Panc1 (cell line): ENCODE data around the gene PFN1. TPM values are rescaled to one million over a fixed set of nuclear protein-coding genes. Genes with fewer than 3 reads are reported as not detected.

Experiments
- ATAC-seq: fragments of 200-7000 bp; cut with Tn5 transposase; 2 replicates; pipeline ENCODE4 v1.9.1; 2020; ENCODE audit warnings: mild to moderate bottlenecking, moderate library complexity
- BruUV-seq: library from RNA; stranded (reverse); fragments of 400-500 nt; replicated peaks from 2 replicates; lab custom pipeline; 2021; lab: Mats Ljungman, UMichigan
- CTCF ChIA-PET: fragments of 300-600 bp; sonication (Branson Sonifier 250); formaldehyde crosslinking; loops from one replicate; lab custom pipeline; 2022; ENCODE audit warnings: antibody characterized with exemption; lab: Charles Lee
- POLR2A ChIA-PET: fragments of 300-600 bp; sonication (Branson Sonifier 250); formaldehyde crosslinking; loops from one replicate; lab custom pipeline; 2022; ENCODE audit warnings: antibody characterized with exemption; lab: Charles Lee
- DNase-seq: peaks from one replicate; pipeline ENCODE4 v3.0.0-alpha.2; 2010; ENCODE audit warnings: low read depth, low spot score
- H3K27ac ChIP-seq: 2 replicates; pipeline ENCODE4 v1.5.1; 2011; ENCODE audit warnings: mild to moderate bottlenecking, low read length, inconsistent platforms
- H3K27me3 ChIP-seq: fragments of 200-500 bp; sonication (Bioruptor generic); 2 replicates; pipeline ENCODE4 v1.6.0; 2014; ENCODE audit warnings: low read length, inconsistent platforms; ENCODE audit not compliant: control insufficient read depth, insufficient read depth
- H3K36me3 ChIP-seq: fragments of 200-500 bp; sonication (Bioruptor generic); 2 replicates; pipeline ENCODE4 v1.5.1; 2014; ENCODE audit warnings: inconsistent platforms, mild to moderate bottlenecking, low read length, moderate library complexity; ENCODE audit not compliant: control insufficient read depth, insufficient read depth
- H3K4me1 ChIP-seq: 2 replicates; pipeline ENCODE4 v1.5.1; 2011; ENCODE audit warnings: inconsistent platforms, mild to moderate bottlenecking, low read length, moderate library complexity; ENCODE audit not compliant: control insufficient read depth, insufficient read depth
- H3K4me3 ChIP-seq, 2 experiments: 2 replicates each; pipeline ENCODE4 v1.5.1; 2011 to 2012; ENCODE audit warnings: low read depth in 2 of 2, low read length in 2 of 2, mild to moderate bottlenecking in 2 of 2, inconsistent platforms in 1 of 2, moderate library complexity in 1 of 2
- H3K9me3 ChIP-seq: fragments of 200-500 bp; sonication (Bioruptor generic); 2 replicates; pipeline ENCODE4 v1.5.1; 2014; ENCODE audit warnings: low read depth, mild to moderate bottlenecking, inconsistent platforms, low read length, moderate library complexity; ENCODE audit not compliant: control insufficient read depth, insufficient read depth
- CTCF ChIP-seq: fragments of 450-650 bp; IDR thresholded peaks from 2 replicates; pipeline ENCODE4 v1.5.1; 2017; ENCODE audit warnings: mild to moderate bottlenecking
- POLR2AphosphoS5 ChIP-seq: IDR thresholded peaks from 2 replicates; pipeline ENCODE4 v1.6.1; 2012; ENCODE audit warnings: mild to moderate bottlenecking, low read depth, low read length, moderate library complexity
- SIN3A ChIP-seq: IDR thresholded peaks from 2 replicates; pipeline ENCODE4 v1.6.1; 2012; ENCODE audit warnings: low read depth, mild to moderate bottlenecking, low read length, moderate library complexity, borderline replicate concordance; ENCODE audit not compliant: insufficient read depth
- TCF7L2 ChIP-seq: IDR thresholded peaks from 2 replicates; pipeline ENCODE4 v1.6.1; 2011; ENCODE audit warnings: mild to moderate bottlenecking, low read depth, low read length, inconsistent platforms
- in situ Hi-C: cut with HindIII; loops from 2 replicates; pipeline ENCODE4 v1.10.0; 2016; ENCODE audit warnings: low sequenced_read_pairs, low pct_unique_long_range_greater_than_20kb
- intact Hi-C: fragments of 100-400 bp; cut with micrococcal nuclease; formaldehyde crosslinking; loops from one replicate; pipeline ENCODE4 v1.10.0; 2022; ENCODE audit not compliant: unreplicated experiment
- total RNA-seq: library from RNA; stranded (reverse); gene quantifications from one replicate; pipeline ENCODE4 v1.2.1, GENCODE V29; 2021; ENCODE audit not compliant: unreplicated experiment
- TF ChIP-seq, protein P1 (sequence below), 2 experiments: IDR thresholded peaks; 2 replicates each; pipeline ENCODE4 v1.6.1; 2011 to 2012; ENCODE audit warnings: low read depth in 2 of 2, control low read depth in 1 of 2, low read length in 1 of 2, mild to moderate bottlenecking in 1 of 2, moderate library complexity in 1 of 2; ENCODE audit not compliant: insufficient read depth in 1 of 2

PFN1 gene
- total RNA-seq, 1 experiment from 2014 or later = 1,074 TPM

DNA sequence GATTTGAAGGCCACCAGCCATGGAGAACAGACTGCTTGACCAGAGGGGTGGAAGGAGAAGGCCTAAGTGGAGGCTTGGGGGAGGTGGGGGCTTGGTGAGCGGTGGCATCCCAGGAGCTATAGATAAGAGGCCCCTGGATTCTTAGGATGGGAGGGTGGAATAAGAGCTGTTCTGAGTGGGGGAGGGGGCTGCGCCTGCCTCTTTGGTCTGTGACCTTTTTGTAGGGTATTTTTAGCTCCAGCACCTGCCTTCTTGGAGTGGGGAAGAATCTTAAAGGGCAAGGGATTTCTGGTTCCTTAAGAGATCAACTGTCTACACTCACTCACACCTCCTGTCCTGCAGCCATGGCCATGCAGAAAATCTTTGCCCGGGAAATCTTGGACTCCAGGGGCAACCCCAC lies 3.2 kb upstream of the PFN1 start:
- ATAC-seq = no peak
- Histone ChIP-seq H3K4me3 (peak overlapping the region; percentile 51 to 67), H3K9me3 (no peaks in the 10 kb centered on the region), H3K36me3 (peaks cover 4% of the 10 kb centered on the region; the same call in 1 of the 2 replicates), H3K27me3 (no peaks in the 10 kb centered on the region), H3K27ac (peak overlapping the region; percentile 94), H3K4me1 (peaks cover 16% of the 10 kb centered on the region)
- no peak for DNase-seq
- BruUV-seq = no TSS peak
- TF ChIP-seq SIN3A (no peak), TCF7L2 (no peak), CTCF (no peak), POLR2AphosphoS5 (no peak)
- TF ChIP-seq, protein P1, sequence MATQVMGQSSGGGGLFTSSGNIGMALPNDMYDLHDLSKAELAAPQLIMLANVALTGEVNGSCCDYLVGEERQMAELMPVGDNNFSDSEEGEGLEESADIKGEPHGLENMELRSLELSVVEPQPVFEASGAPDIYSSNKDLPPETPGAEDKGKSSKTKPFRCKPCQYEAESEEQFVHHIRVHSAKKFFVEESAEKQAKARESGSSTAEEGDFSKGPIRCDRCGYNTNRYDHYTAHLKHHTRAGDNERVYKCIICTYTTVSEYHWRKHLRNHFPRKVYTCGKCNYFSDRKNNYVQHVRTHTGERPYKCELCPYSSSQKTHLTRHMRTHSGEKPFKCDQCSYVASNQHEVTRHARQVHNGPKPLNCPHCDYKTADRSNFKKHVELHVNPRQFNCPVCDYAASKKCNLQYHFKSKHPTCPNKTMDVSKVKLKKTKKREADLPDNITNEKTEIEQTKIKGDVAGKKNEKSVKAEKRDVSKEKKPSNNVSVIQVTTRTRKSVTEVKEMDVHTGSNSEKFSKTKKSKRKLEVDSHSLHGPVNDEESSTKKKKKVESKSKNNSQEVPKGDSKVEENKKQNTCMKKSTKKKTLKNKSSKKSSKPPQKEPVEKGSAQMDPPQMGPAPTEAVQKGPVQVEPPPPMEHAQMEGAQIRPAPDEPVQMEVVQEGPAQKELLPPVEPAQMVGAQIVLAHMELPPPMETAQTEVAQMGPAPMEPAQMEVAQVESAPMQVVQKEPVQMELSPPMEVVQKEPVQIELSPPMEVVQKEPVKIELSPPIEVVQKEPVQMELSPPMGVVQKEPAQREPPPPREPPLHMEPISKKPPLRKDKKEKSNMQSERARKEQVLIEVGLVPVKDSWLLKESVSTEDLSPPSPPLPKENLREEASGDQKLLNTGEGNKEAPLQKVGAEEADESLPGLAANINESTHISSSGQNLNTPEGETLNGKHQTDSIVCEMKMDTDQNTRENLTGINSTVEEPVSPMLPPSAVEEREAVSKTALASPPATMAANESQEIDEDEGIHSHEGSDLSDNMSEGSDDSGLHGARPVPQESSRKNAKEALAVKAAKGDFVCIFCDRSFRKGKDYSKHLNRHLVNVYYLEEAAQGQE (IDR thresholded peaks at IDR 0.05; ENCODE audit: insufficient read depth in 1 of 2, low read depth in 2 of 2, low read length in 1 of 2) = no peak
- intact Hi-C loops (no loop called here), in situ Hi-C loops (no loop called here)
- POLR2A ChIA-PET = no interaction called here
- CTCF ChIA-PET = no interaction called here

GRCh38 chr17:4950746-4951204 lies 2.4 kb upstream of the PFN1 start, which contains the start of gene ENO3:
TSS of gene ENO3 (plus strand) at chr17:4951119. CDS start at chr17:4951830, 711 bp downstream.
- no TSS peak for BruUV-seq
- H3K27ac ChIP-seq = peak within 1 kb of the TSS; percentile 94
- intact Hi-C loops = no loop called here
- ChIA-PET CTCF (no interaction called here), POLR2A (no interaction called here)
- H3K27me3 ChIP-seq = no peaks in the 10 kb centered on the region
- peaks cover 6% of the 10 kb centered on the region for H3K36me3 ChIP-seq
- no peak for DNase-seq
- TF ChIP-seq CTCF (no peak), TCF7L2 (no peak), POLR2AphosphoS5 (no peak), SIN3A (no peak)
- TF ChIP-seq, protein P1 (IDR thresholded peaks at IDR 0.05; ENCODE audit: insufficient read depth in 1 of 2, low read depth in 2 of 2, low read length in 1 of 2) = no peak
- no peaks in the 10 kb centered on the region for H3K9me3 ChIP-seq
- H3K4me1 ChIP-seq = peaks cover 16% of the 10 kb centered on the region
- H3K4me3 ChIP-seq = peak within 1 kb of the TSS; percentile 51 to 67
- no peak for ATAC-seq
- in situ Hi-C loops = no loop called here
